ENCODE results near the gene SPEN. TPM values are rescaled to one million over a fixed set of nuclear protein-coding genes. Genes with fewer than 3 reads are reported as not detected.

Gene SPEN
- total and polyA plus RNA-seq, 10 of the 15 experiments (the other 5 are each of a cell fraction or from before 2014, with no cell fraction given): 5.2 to 58.7 (median 20.1) TPM

GRCh38 chr1:15916916-15917315 is 69.4 kb downstream of the SPEN start (continued):
- TF ChIP-seq E4F1 (IDR thresholded peaks at IDR 0.05; ENCODE audit: borderline replicate concordance, partially characterized antibody): no peak
- peak; percentile 40; the same call in 1 of the 2 replicates for TF ChIP-seq PML (IDR thresholded peaks at IDR 0.05; ENCODE audit: low read length)
- peak; percentile 80 for TF ChIP-seq BCL11A (IDR thresholded peaks at IDR 0.05; ENCODE audit: low read depth, low read length)
- TF ChIP-seq CREM (IDR thresholded peaks at IDR 0.05; ENCODE audit: low read depth): peak; percentile 73
- peak; percentile 80 for TF ChIP-seq EED (IDR thresholded peaks at IDR 0.05; ENCODE audit: low read depth)
- peak; percentile 77 to 84 for TF ChIP-seq IKZF2 (IDR thresholded peaks at IDR 0.05)
- TF ChIP-seq PAX5 (IDR thresholded peaks at IDR 0.05; ENCODE audit: borderline replicate concordance, low read depth, low read length): 0 out of 2 replicates have a peak, but pooled peaks have one; percentile 43
- TF ChIP-seq NR2C1 (IDR thresholded peaks at IDR 0.05): no peak
- no peak for TF ChIP-seq POU2F2 (IDR thresholded peaks at IDR 0.05; ENCODE audit: borderline replicate concordance, low read depth, low read length)
- peak; percentile 79 for TF ChIP-seq SKIL (IDR thresholded peaks at IDR 0.05; ENCODE audit: low read depth, poor library complexity, severe bottlenecking)
- TF ChIP-seq ATF7 (IDR thresholded peaks at IDR 0.05; ENCODE audit: low read depth): peak; percentile 38; the same call in 1 of the 2 replicates
- TF ChIP-seq IKZF1 (conservative IDR thresholded peaks at IDR 0.05): peak; percentile 89
- TF ChIP-seq BHLHE40 (IDR thresholded peaks at IDR 0.05; ENCODE audit: borderline replicate concordance in 1 of 2, low read depth in 2 of 2, low read length in 1 of 2): peak; percentile 70 to 89; a peak in 3 of 4 replicates
- peak; percentile 60 for TF ChIP-seq JUNB (IDR thresholded peaks at IDR 0.05)
- peak; percentile 92 for TF ChIP-seq RUNX3 (IDR thresholded peaks at IDR 0.05; ENCODE audit: low read length)
- peak; percentile 63; the same call in 1 of the 2 replicates for TF ChIP-seq CBFB (IDR thresholded peaks at IDR 0.05; ENCODE audit: low read depth)
- no peak for TF ChIP-seq IRF3 (IDR thresholded peaks at IDR 0.05)
- TF ChIP-seq CEBPB (IDR thresholded peaks at IDR 0.05; ENCODE audit: borderline replicate concordance in 1 of 2, low read depth in 2 of 2, low read length in 2 of 2): peak in 1 of 2 experiments; percentile 58; a peak in 1 of 4 replicates
- peak; percentile 82 for TF ChIP-seq MTA2 (IDR thresholded peaks at IDR 0.05; ENCODE audit: low read depth)
- TF ChIP-seq HDGF (IDR thresholded peaks at IDR 0.05): no peak
